AG04450 (cell line): ENCODE results near the gene OR8B12. TPM values are rescaled to one million over a fixed set of nuclear protein-coding genes. Genes with fewer than 3 reads are reported as not detected.

ENCODE experiments used
- CTCF ChIA-PET: fragments of 300-600, 350-600 bp; formaldehyde crosslinking; extraction: SDS; loops from one replicate; lab custom pipeline; 2022; ENCODE audit warnings: antibody characterized with exemption, inconsistent platforms; lab: Charles Lee
- POLR2A ChIA-PET: fragments of 350-600 bp; formaldehyde crosslinking; extraction: SDS; loops from one replicate; lab custom pipeline; 2021; ENCODE audit warnings: antibody characterized with exemption, inconsistent platforms; lab: Yijun Ruan, JAX
- DNase-seq: peaks from one replicate; pipeline ENCODE4 v3.0.0-alpha.2; 2011; ENCODE audit warnings: low read depth, low spot score
- H3K27ac ChIP-seq: one replicate; pipeline ENCODE4 v1.5.1; 2012; ENCODE audit warnings: low read depth, low read length, control low read depth
- H3K27me3 ChIP-seq: one replicate; pipeline ENCODE4 v1.6.0; 2012; ENCODE audit warnings: low read length; ENCODE audit not compliant: control insufficient read depth, insufficient read depth
- H3K4me3 ChIP-seq: 2 replicates; pipeline ENCODE4 v1.5.1; 2011; ENCODE audit warnings: mild to moderate bottlenecking, low read depth, low read length, control low read depth
- H3K9me3 ChIP-seq: 2 replicates; pipeline ENCODE4 v1.5.1; 2012; ENCODE audit warnings: low read length; ENCODE audit not compliant: control insufficient read depth, insufficient read depth
- polyA plus RNA-seq: library from polyadenylated mRNA; depleted of rRNA; stranded (reverse); fragments of >200 nt; gene quantifications from 2 replicates; pipeline ENCODE4 v1.2.3, GENCODE V29; 2011
- TF ChIP-seq, protein P1 (sequence below): IDR thresholded peaks from 2 replicates; pipeline ENCODE4 v1.5.1; 2011; ENCODE audit warnings: low read depth, low read length, control low read depth, inconsistent platforms

The OR8B12 gene
- polyA plus RNA-seq, 1 experiment = not detected

DNA sequence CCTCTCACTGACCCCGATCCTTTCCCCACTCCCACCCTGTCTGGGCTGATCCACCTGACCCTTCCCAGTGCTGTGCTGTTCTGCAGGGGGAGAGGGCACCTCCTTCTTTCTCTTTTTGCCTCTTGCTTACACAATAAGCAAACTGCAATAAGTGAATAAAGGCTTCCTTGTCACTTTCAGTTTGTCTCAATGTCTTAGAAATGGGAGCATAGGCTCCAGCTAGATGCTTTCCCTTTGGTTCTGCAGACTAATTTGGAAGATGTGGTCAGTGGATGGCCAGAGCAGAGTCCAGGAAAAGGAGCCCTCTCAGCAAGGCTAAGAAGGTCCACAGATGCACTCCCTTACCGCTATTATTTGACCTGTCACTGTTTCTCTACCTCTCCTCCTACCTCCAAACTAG is 9.4 kb downstream of the OR8B12 start:
- peak overlapping the region; percentile 11 for H3K27ac ChIP-seq
- ChIA-PET POLR2A (no interaction called here), CTCF (no interaction called here)
- TF ChIP-seq, protein P1, sequence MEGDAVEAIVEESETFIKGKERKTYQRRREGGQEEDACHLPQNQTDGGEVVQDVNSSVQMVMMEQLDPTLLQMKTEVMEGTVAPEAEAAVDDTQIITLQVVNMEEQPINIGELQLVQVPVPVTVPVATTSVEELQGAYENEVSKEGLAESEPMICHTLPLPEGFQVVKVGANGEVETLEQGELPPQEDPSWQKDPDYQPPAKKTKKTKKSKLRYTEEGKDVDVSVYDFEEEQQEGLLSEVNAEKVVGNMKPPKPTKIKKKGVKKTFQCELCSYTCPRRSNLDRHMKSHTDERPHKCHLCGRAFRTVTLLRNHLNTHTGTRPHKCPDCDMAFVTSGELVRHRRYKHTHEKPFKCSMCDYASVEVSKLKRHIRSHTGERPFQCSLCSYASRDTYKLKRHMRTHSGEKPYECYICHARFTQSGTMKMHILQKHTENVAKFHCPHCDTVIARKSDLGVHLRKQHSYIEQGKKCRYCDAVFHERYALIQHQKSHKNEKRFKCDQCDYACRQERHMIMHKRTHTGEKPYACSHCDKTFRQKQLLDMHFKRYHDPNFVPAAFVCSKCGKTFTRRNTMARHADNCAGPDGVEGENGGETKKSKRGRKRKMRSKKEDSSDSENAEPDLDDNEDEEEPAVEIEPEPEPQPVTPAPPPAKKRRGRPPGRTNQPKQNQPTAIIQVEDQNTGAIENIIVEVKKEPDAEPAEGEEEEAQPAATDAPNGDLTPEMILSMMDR = no peak
- DNase-seq = no peak
- H3K4me3 ChIP-seq = no peak overlapping the region
- H3K27me3 ChIP-seq = peaks cover 2% of the 10 kb centered on the region
- no peaks in the 10 kb centered on the region for H3K9me3 ChIP-seq

DNA sequence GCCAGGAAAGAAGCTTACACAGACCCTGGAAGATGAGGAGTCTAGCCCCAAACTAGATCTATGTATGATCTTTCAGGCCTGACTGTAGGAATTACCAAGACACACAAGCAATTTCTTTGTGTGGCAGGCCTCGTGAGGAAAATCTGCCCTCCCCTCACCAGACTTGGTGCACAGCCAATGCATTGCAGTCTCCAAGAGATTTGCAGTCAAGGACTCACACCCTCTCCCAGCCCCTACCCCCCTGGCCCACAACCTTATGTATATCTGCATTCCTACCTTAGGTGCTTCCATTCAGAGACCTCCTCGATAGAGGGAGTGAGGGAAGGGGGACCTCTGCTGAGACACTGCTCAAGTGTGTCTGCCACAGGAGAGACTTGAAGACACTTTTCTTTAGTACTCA is 9.8 kb downstream of the OR8B12 start:
- Histone ChIP-seq H3K27me3 (peaks cover 2% of the 10 kb centered on the region), H3K9me3 (no peaks in the 10 kb centered on the region), H3K27ac (peak overlapping the region; percentile 11), H3K4me3 (no peak overlapping the region)
- CTCF ChIA-PET = no interaction called here
- DNase-seq = no peak
- POLR2A ChIA-PET = no interaction called here
- TF ChIP-seq, protein P1 = no peak

DNA sequence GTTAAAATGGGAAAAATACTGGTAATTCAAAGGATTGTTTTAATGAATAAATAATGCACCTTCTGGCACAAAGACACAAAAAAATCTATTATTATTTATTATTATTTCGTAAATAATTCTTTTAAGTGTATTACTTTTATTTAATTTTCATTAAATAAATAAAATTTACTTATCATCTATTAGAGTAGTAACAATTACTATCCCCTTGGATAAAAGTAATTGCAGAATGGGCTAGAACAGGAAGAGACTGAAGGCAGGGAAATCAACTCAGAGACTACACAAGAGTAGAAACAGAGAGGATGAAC is 23.0 kb downstream of the OR8B12 start:
- Histone ChIP-seq H3K27ac (no peak overlapping the region), H3K9me3 (no peaks in the 10 kb centered on the region), H3K27me3 (peaks cover 11% of the 10 kb centered on the region), H3K4me3 (no peak overlapping the region)
- ChIA-PET POLR2A (no interaction called here), CTCF (no interaction called here)
- TF ChIP-seq, protein P1 = no peak
- DNase-seq = no peak

DNA sequence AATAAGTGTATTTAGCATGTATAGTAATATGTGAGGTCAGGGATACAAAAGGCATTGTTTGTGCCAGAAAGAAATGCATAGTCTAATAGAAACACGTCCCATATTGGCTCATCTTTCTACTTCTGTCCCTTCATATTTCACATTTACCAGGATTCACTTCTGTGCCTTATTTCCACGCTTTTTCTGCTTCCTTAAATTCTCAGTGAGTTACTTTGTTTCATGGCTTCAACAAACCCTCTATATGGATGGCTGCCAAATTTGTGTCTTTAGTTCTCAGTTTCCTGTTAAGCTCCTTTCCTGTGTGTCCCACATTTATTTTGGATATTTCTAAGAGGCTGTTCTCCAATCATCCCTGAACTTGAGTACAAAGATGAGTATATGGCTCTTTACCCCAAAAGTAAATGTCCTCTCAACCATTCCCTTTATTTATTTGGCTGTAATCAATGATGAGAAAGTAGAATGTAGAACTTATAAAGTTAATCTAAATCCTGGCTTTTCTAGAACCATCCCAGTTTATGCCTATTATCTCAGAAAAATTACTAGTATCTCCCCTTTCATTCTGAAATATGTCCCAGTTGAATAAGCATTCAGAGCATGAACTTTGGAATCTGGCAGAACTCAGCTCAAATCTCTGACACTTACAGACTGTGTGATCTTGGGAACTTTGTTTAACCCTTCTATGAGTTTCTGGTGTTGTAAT is 23.5 kb downstream of the OR8B12 start:
- ChIA-PET POLR2A (no interaction called here), CTCF (no interaction called here)
- Histone ChIP-seq H3K9me3 (no peaks in the 10 kb centered on the region), H3K27ac (no peak overlapping the region), H3K4me3 (no peak overlapping the region), H3K27me3 (peaks cover 11% of the 10 kb centered on the region)
- no peak for DNase-seq
- TF ChIP-seq, protein P1 = no peak

DNA sequence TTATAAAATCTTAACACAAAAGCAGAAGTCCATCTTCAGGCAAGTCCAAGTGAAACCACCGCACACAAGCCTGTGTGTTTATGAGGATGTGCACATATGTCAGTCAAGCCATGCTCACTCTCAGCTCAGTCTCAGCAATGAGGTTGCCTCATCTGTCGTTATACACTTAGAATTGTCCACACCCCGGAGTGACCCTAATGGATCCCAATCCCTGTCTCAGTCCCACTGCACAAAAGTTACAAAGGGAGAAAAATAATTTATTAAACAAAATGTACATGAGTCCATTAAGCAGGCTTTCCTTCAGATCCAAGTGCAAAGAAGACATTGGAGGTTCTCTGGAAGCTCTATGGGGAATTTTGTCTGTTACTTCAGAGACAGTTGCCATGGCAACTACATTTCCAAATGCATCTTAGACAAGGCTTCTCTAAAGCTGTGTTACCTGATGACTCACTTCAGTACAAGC is 24.4 kb downstream of the OR8B12 start:
- Histone ChIP-seq H3K27me3 (peaks cover 11% of the 10 kb centered on the region), H3K27ac (no peak overlapping the region), H3K9me3 (no peaks in the 10 kb centered on the region), H3K4me3 (no peak overlapping the region)
- DNase-seq = no peak
- TF ChIP-seq, protein P1 = no peak
- ChIA-PET POLR2A (no interaction called here), CTCF (no interaction called here)
